Iris pigment epithelial cell (primary cell): ENCODE measurements around the gene UGT2A2.

Source experiments
- DNase-seq: peaks from one replicate; pipeline ENCODE4 v3.0.0-alpha.2; 2011; ENCODE audit warnings: low read depth

UGT2A2 gene

DNA sequence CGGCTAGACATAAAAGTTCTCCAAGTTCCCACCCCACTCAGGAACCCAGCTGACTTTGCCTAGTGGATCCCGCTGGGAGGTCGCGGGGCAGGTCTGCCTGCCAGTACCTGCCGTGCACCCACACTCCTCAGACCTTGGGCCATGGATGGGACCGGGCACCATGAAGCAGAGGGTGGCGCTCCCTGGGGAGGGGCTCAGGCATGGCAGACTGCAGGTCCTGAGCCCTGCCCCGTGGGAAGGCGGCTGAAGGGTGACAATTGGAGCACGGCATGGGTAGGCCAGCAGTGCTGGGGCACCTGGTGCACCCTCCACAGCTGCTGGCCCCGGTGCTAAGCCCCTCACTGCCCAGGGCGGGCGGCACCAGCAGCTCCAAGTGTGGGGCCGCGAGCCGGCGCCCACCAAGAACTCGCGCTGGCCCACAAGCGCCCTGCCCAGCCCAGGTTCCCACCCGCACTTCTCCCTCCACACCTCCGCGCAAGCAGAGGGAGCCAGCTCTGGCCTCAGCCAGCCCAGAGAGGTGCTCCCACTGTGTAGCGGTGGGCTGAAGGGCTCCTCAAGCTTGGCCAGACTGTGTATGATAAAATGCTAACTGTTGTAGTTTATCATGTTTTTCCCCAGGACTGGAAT lies 63.1 kb downstream of the UGT2A2 start:
- DNase-seq = no peak

DNA sequence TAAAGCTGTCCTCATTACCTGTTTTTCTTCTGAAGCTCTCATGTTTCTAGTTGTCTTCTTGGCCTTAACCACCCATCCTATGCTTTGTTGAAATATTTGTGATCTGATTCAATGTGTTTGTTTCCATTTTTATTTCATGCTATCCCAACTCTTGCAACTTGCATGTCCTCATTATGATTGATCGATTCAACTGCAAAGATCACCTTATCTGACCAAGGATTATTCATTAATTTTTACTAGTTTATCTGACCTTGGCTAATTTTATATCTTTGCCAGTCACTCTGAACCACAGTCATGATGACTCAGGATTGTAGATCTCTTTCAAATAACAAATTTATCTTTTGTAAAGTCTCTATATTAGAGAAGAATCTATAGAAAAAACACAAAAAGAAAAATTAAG lies 70.7 kb downstream of the UGT2A2 start:
- DNase-seq = no peak

DNA sequence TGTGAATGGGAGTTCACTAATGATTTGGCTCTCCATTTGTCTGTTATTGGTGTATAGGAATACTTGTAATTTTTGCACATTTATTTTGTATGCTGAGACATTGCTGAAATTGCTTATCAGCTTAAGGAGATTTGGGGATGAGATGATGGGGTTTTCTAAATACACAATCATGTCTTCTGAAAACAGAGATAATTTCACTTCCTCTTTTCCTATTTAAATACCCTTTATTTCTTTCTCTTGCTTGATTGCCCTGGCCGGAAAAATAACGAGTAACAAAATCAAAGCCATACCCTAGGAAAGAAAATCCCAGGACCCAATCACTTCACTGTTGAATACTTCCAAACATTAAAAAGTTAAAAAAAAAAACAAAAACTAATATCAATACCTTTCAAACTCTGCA lies 76.0 kb downstream of the UGT2A2 start:
- DNase-seq = no peak

DNA sequence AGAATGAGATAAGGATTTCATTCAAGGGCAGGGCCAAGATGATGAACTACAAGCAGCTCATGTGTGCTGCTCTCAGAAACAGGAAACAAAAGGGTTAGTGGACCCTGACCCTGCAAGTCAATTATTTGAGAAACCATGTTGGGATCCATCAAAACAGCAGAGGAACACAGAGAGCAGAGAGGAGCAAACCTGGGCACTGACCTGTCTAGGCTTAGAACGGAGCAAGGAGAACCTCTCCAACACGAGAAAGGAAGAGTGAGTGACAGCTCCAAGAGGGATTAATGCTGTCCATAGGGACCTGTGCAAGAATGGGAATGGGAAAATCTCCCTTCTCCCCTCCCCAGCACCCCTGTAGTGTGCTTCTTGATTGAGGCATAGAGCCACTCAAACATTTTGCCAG lies 89.8 kb downstream of the UGT2A2 start:
- DNase-seq = no peak

DNA sequence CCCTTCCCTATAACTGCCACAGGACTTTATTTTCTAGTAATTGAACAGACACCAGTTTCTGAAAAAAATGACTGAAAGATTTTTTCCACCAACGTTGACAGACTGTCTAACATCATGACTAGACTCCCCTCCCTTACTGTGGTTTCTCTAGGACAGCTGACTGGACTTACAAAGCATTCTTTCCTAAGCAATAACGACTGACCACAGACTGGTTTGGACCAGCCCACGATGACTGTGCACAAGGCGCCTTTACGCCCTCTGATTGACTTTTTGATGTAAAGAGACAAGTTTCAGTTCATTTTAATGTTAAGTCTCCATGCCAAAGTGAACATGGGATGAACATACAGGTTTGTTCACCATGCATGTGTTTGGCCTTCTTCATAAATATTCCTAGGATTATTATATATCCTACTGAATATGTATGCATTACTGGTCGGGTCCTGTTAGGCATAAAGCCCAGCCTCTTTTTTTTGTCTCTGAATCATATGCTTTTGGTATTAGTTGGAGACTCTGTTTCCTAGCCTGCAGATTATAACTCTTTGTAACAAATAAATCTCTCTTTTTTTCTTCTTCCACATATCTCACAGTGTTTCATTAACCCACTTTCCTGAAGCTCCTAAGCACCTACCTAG lies 93.2 kb downstream of the UGT2A2 start:
- peak; percentile 27 for DNase-seq
